GM21825 (cell line): ENCODE results near the gene FAM72B.
A peak's percentile ranks its signal among the peaks of the same experiment; 100 is the strongest.
"Not testable (repeated sequence)": the region's sequence is repeated elsewhere in the genome, so short reads cannot be mapped to it uniquely, and the experiment has no call there.

ENCODE experiments used
- ATAC-seq: cut with Tn5 transposase; IDR thresholded peaks from one replicate; pipeline ENCODE4 v1.9.1; 2021; ENCODE audit warnings: mild to moderate bottlenecking, moderate library complexity; ENCODE audit not compliant: unreplicated experiment

The FAM72B gene

GRCh38 chr1:121184290-121185127 is at the start of gene FAM72B, which contains the start of gene SRGAP2C:
Gene FAM72B, minus strand, starts transcription at chr1:121184340. Its CDS starts 851 bp downstream, at chr1:121183489.
Gene SRGAP2C, plus strand, starts transcription at chr1:121184975. Its CDS starts 2,472 bp downstream, at chr1:121187447.
- peak; percentile 85 for ATAC-seq

- peak; percentile 68 for ATAC-seq
Observed at GRCh38 chr1:121232445-121233125, 48.4 kb upstream of the FAM72B start.

- ATAC-seq = not testable (repeated sequence)
Observed at GRCh38 chr1:121230636-121231035, 46.5 kb upstream of the FAM72B start.

- ATAC-seq = not testable (repeated sequence)
Observed at GRCh38 chr1:121227544-121228330, 43.6 kb upstream of the FAM72B start.

- ATAC-seq = not testable (repeated sequence)
Observed at GRCh38 chr1:121226925-121227324, 42.8 kb upstream of the FAM72B start.

GRCh38 chr1:121226295-121226904 is 42.3 kb upstream of the FAM72B start:
- not testable (repeated sequence) for ATAC-seq

GRCh38 chr1:121224714-121225113 is 40.6 kb upstream of the FAM72B start:
- ATAC-seq = peak; percentile 97

GRCh38 chr1:121221770-121222169 is 37.6 kb upstream of the FAM72B start:
- peak; percentile 47 for ATAC-seq

GRCh38 chr1:121216676-121217075 is 32.5 kb upstream of the FAM72B start:
- ATAC-seq = not testable (repeated sequence)

- ATAC-seq = not testable (repeated sequence)
Observed at GRCh38 chr1:121215699-121216417, 31.7 kb upstream of the FAM72B start.

- not testable (repeated sequence) for ATAC-seq
Observed at GRCh38 chr1:121214544-121215156, 30.5 kb upstream of the FAM72B start.

GRCh38 chr1:121213491-121213890 is 29.4 kb upstream of the FAM72B start:
- ATAC-seq = not testable (repeated sequence)

GRCh38 chr1:121210778-121211177 is 26.6 kb upstream of the FAM72B start:
- ATAC-seq = not testable (repeated sequence)

GRCh38 chr1:121208375-121208774 is 24.2 kb upstream of the FAM72B start:
- not testable (repeated sequence) for ATAC-seq

- not testable (repeated sequence) for ATAC-seq
Observed at GRCh38 chr1:121207328-121207727, 23.2 kb upstream of the FAM72B start.

- ATAC-seq = not testable (repeated sequence)
Observed at GRCh38 chr1:121205786-121206711, 21.9 kb upstream of the FAM72B start.

- not testable (repeated sequence) for ATAC-seq
Observed at GRCh38 chr1:121202986-121203385, 18.8 kb upstream of the FAM72B start.
